ENCODE results near the gene KCNG2. TPM values are rescaled to one million over a fixed set of nuclear protein-coding genes. Genes with fewer than 3 reads are reported as not detected.

The KCNG2 gene
- polyA plus RNA-seq, 1 of the 3 experiments (the other 2 are of a cell fraction), result not detected

DNA sequence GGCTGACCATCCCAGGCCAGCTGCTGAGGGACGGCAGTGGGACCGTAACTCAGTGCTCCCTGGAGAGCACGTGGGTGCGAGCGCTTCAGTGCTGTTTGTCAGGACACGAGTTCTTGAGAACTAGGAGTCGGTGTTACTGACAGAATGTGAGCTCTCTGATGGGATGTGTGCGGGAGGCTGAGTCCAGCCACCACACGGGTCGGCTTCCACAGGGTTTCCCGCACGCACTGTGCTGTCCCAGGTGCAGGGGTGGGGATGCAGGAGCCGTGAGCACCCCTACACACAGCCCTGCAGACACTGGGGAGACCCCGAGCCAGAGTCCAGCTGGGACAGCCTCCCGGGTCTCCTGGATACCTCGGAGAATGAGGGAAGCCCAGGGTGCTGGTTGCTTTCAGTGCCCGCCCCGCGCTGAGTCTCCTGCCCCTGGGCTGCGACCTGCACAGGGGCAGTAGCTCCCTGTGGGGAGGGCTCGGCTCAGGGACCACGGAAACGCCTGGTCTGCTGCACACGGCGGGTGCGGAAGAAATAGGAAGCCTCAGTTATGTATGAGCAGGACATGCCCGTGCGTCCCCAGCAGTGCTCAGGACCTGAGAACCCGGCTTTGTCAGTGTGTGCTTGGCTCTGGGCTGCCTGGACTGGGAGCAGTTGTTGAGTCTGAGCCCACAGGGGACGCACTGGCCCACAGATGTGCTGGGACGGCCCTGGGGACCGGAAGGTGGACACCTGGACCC lies 71.2 kb downstream of the KCNG2 start:
- Histone ChIP-seq H3K27me3 (ENCODE audit: insufficient read depth) (peaks cover 35% of the 10 kb centered on the region; the same call in 1 of the 2 replicates), H3K27ac (ENCODE audit: low read depth in 2 of 2, low read length in 1 of 2) (no peak overlapping the region), H3F3A (replicated peaks; ENCODE audit: insufficient read depth) (no peaks in the 10 kb centered on the region), H3K4me1 (ENCODE audit: control insufficient read depth in 1 of 2, insufficient read depth in 2 of 2, low read depth in 1 of 2, low read length in 1 of 2) (no peaks in the 10 kb centered on the region), H3K9ac (no peak overlapping the region), H3K36me3 (replicated peaks in 1 of 2; ENCODE audit: control insufficient read depth in 1 of 2, insufficient read depth in 2 of 2, low read length in 1 of 2) (no peaks in the 10 kb centered on the region), H3K9me3 (no peaks in the 10 kb centered on the region), H3K79me2 (ENCODE audit: insufficient read depth) (no peaks in the 10 kb centered on the region), H4K20me1 (ENCODE audit: insufficient read depth) (no peaks in the 10 kb centered on the region), H3K4me3 (ENCODE audit: low read depth in 2 of 2, low read length in 1 of 2) (no peak overlapping the region), H2AFZ (ENCODE audit: low read depth) (no peak overlapping the region), H3K9me2 (no peaks in the 10 kb centered on the region), H3K4me2 (no peak overlapping the region)
- POLR2A ChIA-PET, result no interaction called here
- no peak for DNase-seq
- no peak for TF ChIP-seq IRF3 (IDR thresholded peaks at IDR 0.05; ENCODE audit: low read depth, low read length)
- no peak for TF ChIP-seq MEF2A (IDR thresholded peaks at IDR 0.05; ENCODE audit: borderline replicate concordance, low read depth)
- TF ChIP-seq YY1 (IDR thresholded peaks at IDR 0.05; ENCODE audit: low read depth), result no peak
- TF ChIP-seq, protein P1, sequence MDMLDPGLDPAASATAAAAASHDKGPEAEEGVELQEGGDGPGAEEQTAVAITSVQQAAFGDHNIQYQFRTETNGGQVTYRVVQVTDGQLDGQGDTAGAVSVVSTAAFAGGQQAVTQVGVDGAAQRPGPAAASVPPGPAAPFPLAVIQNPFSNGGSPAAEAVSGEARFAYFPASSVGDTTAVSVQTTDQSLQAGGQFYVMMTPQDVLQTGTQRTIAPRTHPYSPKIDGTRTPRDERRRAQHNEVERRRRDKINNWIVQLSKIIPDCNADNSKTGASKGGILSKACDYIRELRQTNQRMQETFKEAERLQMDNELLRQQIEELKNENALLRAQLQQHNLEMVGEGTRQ (IDR thresholded peaks at IDR 0.05; ENCODE audit: borderline replicate concordance, low read depth, low read length), result no peak
- TF ChIP-seq RAD21 (IDR thresholded peaks at IDR 0.05; ENCODE audit: low read length), result no peak
- no peak for TF ChIP-seq EP300 (IDR thresholded peaks at IDR 0.05; ENCODE audit: borderline replicate concordance in 1 of 2, low read depth in 1 of 2, low read length in 1 of 2)
- TF ChIP-seq MAX (IDR thresholded peaks at IDR 0.05; ENCODE audit: low read depth), result no peak
- no peak for TF ChIP-seq RCOR1 (IDR thresholded peaks at IDR 0.05; ENCODE audit: low read length)
- no peak for TF ChIP-seq ZBTB33 (IDR thresholded peaks at IDR 0.05; ENCODE audit: borderline replicate concordance, low read depth)
- TF ChIP-seq RFX5 (IDR thresholded peaks at IDR 0.05; ENCODE audit: low read length), result no peak
- TF ChIP-seq NFIC (IDR thresholded peaks at IDR 0.05; ENCODE audit: borderline replicate concordance), result no peak
- no peak for TF ChIP-seq PBX3 (IDR thresholded peaks at IDR 0.05)
- TF ChIP-seq GABPA (IDR thresholded peaks at IDR 0.05; ENCODE audit: low read depth), result no peak
- no peak for TF ChIP-seq SMC3 (IDR thresholded peaks at IDR 0.05; ENCODE audit: low read depth, low read length)
- no peak for TF ChIP-seq FOSL2 (IDR thresholded peaks at IDR 0.05; ENCODE audit: borderline replicate concordance, low read depth)
- TF ChIP-seq ELF1 (IDR thresholded peaks at IDR 0.05), result no peak
- TF ChIP-seq, protein P2, sequence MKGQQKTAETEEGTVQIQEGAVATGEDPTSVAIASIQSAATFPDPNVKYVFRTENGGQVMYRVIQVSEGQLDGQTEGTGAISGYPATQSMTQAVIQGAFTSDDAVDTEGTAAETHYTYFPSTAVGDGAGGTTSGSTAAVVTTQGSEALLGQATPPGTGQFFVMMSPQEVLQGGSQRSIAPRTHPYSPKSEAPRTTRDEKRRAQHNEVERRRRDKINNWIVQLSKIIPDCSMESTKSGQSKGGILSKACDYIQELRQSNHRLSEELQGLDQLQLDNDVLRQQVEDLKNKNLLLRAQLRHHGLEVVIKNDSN (IDR thresholded peaks at IDR 0.05; ENCODE audit: borderline replicate concordance, low read depth), result no peak
- no peak for TF ChIP-seq EZH2phosphoT487 (IDR thresholded peaks at IDR 0.05; ENCODE audit: borderline replicate concordance, low read depth)
- no peak for TF ChIP-seq GATA2 (CRISPR knock-in tag; IDR thresholded peaks at IDR 0.05)
- no peak for TF ChIP-seq SIN3A (IDR thresholded peaks at IDR 0.05; ENCODE audit: borderline replicate concordance, low read depth, low read length)
- CTCF ChIA-PET, result interaction anchor here (0.7 to 1.6 kb wide), 2 partner anchors 16 to 99 kb away, joined by 3 read pairs; no protein-coding TSS in a partner anchor
- 20% methylated on average over 7 of the region's 32 CpGs for WGBS (ENCODE audit: low lambda C conversion rate)

Measured in SK-N-SH (cell line).